Esophagus muscularis mucosa (tissue), 4 donors: ENCODE measurements around the gene CELF2. TPM values are rescaled to one million over a fixed set of nuclear protein-coding genes. Genes with fewer than 3 reads are reported as not detected.

Experiments
- DNase-seq: peaks from one replicate; pipeline ENCODE4 v3.0.0-alpha.2; 2017; ENCODE audit errors: extremely low spot score
- H3K27ac ChIP-seq, 4 donors: fragments of 200-600 bp; sonication (generic); replicated peaks in 1 of 4; 1 replicate in 3 of 4; 2 replicates in 1 of 4; pipeline ENCODE4 v1.5.1; 2016 to 2019; ENCODE audit warnings: mild to moderate bottlenecking in 1 of 4
- H3K27me3 ChIP-seq, 4 donors: fragments of 200-600 bp; sonication (generic); one replicate each; pipeline versions ENCODE4 v1.5.1 to v1.6.0; 2016 to 2019
- H3K36me3 ChIP-seq, 4 donors: fragments of 200-600 bp; sonication (generic); one replicate each; pipeline ENCODE4 v1.5.1; 2016 to 2019
- H3K4me1 ChIP-seq, 4 donors: fragments of 200-600 bp; sonication (generic); one replicate each; pipeline ENCODE4 v1.5.1; 2016 to 2019
- H3K4me3 ChIP-seq, 4 donors: fragments of 200-600 bp; sonication (generic); 1 replicate in 2 of 4; 2 replicates in 2 of 4; pipeline ENCODE4 v1.5.1; 2016 to 2019; ENCODE audit warnings: mild to moderate bottlenecking in 4 of 4, moderate library complexity in 1 of 4
- H3K9me3 ChIP-seq, 4 donors: fragments of 200-600 bp; sonication (generic); 1 replicate in 3 of 4; 2 replicates in 1 of 4; pipeline ENCODE4 v1.5.1; 2016 to 2019
- EP300 ChIP-seq: sonication (generic); formaldehyde crosslinking; IDR thresholded peaks from one replicate; pipeline ENCODE4 v1.6.1; 2017; ENCODE audit warnings: antibody characterized with exemption
- POLR2A ChIP-seq: fragments of 450-650 bp; IDR thresholded peaks from one replicate; pipeline ENCODE4 v1.6.1; 2017; ENCODE audit warnings: antibody characterized with exemption, moderate library complexity, mild to moderate bottlenecking, low read depth
- POLR2AphosphoS5 ChIP-seq, 2 donors: sonication (generic); formaldehyde crosslinking; IDR thresholded peaks; one replicate each; pipeline ENCODE4 v1.6.1; 2017; ENCODE audit warnings: antibody characterized with exemption in 2 of 2
- WGBS: methylation state at CpG from one replicate; pipeline ENCODE4 v1.1.5; 2018; 5-methylcytosine and 5-hydroxymethylcytosine counted together
- intact Hi-C: fragments of 100-400 bp; cut with DNase I; formaldehyde crosslinking; loops from one replicate; pipeline ENCODE4 v1.15.1; 2023
- total RNA-seq, 4 donors: library from RNA; depleted of rRNA; stranded (reverse); fragments of >200 nt; gene quantifications; one replicate each; pipeline versions ENCODE4 v1.1.0 to v1.2.1, GENCODE V29; 2016
- TF ChIP-seq, protein P1 (sequence below), 3 experiments: fragments of 200-600 bp in 2 of 3; fragments of 450-650 bp in 1 of 3; sonication (generic) in 2 of 3; IDR thresholded peaks; one replicate each; pipeline ENCODE4 v1.5.1; 2017 to 2019; ENCODE audit warnings: antibody characterized with exemption in 3 of 3, mild to moderate bottlenecking in 2 of 3, moderate library complexity in 1 of 3

Gene CELF2
- total RNA-seq, 4 donors from 2014 or later: 81.8 to 128 (median 104) TPM

DNA sequence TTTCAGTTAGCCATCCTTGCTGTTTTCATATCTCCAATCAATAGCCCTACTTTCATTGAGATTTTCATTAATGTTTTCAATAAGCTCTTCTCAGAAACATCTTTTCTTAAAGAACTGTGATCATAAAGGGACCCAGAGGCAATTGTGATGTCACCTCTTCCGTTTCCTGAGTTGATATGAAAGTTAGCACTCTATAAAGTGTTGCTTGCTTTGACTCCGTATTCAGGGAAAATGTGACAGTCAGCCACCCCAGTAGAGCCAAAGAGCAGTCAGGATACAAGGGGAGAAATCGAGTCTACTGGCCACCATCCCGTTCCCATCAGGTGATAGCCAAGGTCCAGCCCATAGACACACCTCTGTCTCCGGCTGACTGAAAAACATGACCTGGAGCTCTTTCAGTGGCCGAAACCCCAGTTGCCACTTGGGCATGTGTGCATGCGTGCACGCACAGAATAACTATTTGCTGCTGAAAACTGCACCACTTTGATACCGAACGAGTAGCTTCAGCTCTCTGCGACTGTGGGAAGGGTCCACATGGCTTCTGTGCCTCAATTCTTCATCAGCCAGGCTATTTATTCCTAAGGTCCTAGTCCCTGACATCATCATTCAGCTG, 302.4 kb downstream of the CELF2 start:
- TF ChIP-seq EP300 (no peak), POLR2AphosphoS5 (IDR thresholded peaks at IDR 0.05) (no peak), POLR2A (no peak)
- TF ChIP-seq, protein P1, sequence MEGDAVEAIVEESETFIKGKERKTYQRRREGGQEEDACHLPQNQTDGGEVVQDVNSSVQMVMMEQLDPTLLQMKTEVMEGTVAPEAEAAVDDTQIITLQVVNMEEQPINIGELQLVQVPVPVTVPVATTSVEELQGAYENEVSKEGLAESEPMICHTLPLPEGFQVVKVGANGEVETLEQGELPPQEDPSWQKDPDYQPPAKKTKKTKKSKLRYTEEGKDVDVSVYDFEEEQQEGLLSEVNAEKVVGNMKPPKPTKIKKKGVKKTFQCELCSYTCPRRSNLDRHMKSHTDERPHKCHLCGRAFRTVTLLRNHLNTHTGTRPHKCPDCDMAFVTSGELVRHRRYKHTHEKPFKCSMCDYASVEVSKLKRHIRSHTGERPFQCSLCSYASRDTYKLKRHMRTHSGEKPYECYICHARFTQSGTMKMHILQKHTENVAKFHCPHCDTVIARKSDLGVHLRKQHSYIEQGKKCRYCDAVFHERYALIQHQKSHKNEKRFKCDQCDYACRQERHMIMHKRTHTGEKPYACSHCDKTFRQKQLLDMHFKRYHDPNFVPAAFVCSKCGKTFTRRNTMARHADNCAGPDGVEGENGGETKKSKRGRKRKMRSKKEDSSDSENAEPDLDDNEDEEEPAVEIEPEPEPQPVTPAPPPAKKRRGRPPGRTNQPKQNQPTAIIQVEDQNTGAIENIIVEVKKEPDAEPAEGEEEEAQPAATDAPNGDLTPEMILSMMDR (IDR thresholded peaks at IDR 0.05): no peak
- H3K27me3 ChIP-seq: no peaks in the 10 kb centered on the region
- H3K27ac ChIP-seq: no peak overlapping the region
- H3K9me3 ChIP-seq: no peaks in the 10 kb centered on the region
- 92% methylated on average over 10 of the region's 11 CpGs for WGBS
- peaks cover 40 to 100% (median 75%) of the 10 kb centered on the region in 4 donors for H3K36me3 ChIP-seq
- H3K4me3 ChIP-seq: no peak overlapping the region
- DNase-seq: no peak
- peaks cover 0 to 8% (median 4%) of the 10 kb centered on the region in 4 donors for H3K4me1 ChIP-seq
- intact Hi-C loops: no loop called here

DNA sequence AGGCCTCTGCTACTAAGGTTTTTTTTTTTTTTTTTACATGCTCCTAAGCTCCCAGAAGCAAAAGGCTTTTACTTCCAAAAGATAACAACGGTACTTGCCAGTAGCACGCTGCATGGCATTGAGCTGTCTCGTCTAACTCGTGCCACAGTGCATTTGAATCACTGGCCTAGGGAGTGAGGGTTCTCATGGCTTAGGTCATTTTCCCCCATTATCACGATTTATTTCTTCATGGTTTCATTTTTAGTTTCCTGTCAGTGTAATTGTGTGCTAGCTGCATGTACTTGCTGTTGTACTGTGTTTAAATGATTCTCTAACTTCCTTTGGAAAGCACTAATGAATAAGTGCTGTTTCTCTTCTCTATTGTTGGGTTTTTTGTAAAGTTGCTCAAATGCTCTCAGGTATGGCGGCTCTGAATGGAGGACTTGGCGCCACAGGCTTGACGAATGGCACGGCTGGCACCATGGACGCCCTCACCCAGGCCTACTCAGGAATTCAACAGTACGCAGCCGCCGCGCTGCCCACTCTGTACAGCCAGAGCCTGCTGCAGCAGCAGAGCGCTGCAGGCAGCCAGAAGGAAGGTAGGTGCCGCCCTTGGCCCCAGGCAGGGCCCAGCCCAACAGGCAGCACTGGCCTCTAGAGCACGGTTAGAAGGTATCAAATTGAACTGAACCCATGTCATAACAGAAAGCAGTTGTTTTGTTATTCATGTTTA, 303.3 kb downstream of the CELF2 start:
- H3K27me3 ChIP-seq: no peaks in the 10 kb centered on the region

GRCh38 chr10:11322698-11323097, 305.0 kb downstream of the CELF2 start:
- H3K4me1 ChIP-seq: peaks cover 5 to 14% (median 7%) of the 10 kb centered on the region in 4 donors
- H3K36me3 ChIP-seq: peaks cover 44 to 98% (median 70%) of the 10 kb centered on the region in 4 donors
- intact Hi-C loops: no loop called here
- H3K9me3 ChIP-seq: no peaks in the 10 kb centered on the region
- H3K27ac ChIP-seq: no peak overlapping the region
- no peaks in the 10 kb centered on the region for H3K27me3 ChIP-seq
- TF ChIP-seq EP300 (no peak), POLR2AphosphoS5 (IDR thresholded peaks at IDR 0.05) (no peak), POLR2A (no peak)
- TF ChIP-seq, protein P1 (IDR thresholded peaks at IDR 0.05): no peak
- no peak overlapping the region for H3K4me3 ChIP-seq
- WGBS: 86% methylated on average over 1 of the region's 1 CpG
- no peak for DNase-seq

More for the DNA sequence above, 303.3 kb downstream of the CELF2 start:
- Histone ChIP-seq H3K9me3 (no peaks in the 10 kb centered on the region), H3K27ac (no peak overlapping the region), H3K4me1 (peaks cover 0 to 8% (median 4%) of the 10 kb centered on the region in 4 donors), H3K4me3 (no peak overlapping the region), H3K36me3 (peaks cover 38 to 100% (median 75%) of the 10 kb centered on the region in 4 donors)
- intact Hi-C loops: no loop called here
- 94% methylated on average over 14 of the region's 17 CpGs for WGBS
- no peak for TF ChIP-seq POLR2AphosphoS5 (IDR thresholded peaks at IDR 0.05)
- TF ChIP-seq, protein P1 (IDR thresholded peaks at IDR 0.05): no peak
- TF ChIP-seq POLR2A: no peak
- TF ChIP-seq EP300: no peak
- no peak for DNase-seq

DNA sequence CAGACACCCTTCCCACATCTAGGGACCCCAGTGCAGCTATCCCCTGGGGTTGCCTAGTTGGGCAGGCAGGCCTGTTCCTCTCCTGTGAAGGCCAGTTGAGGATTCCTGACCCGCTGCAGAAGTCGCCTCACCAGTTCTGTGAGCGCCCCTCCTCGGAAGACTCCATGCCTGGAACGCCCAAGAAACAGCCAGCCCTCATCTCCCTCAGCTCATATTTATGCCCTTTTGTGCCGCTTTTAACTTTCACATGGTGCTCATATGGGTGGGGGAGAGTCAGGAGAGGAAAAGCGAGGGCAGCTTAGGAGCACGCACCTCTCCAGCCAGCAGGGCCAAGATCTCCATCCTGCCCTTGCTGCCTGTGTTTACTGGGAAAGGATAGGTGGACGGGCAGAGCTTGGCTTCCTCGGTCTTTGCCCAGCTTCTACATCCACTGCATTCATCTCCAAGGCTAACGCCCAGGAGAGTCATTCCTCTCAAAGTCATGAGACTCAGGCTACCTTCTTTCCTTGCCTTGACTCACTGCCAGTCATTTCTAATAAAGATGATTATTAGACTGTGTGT, 307.2 kb downstream of the CELF2 start:
- Histone ChIP-seq H3K36me3 (peaks cover 32 to 94% (median 53%) of the 10 kb centered on the region in 4 donors), H3K27ac (no peak overlapping the region), H3K27me3 (no peaks in the 10 kb centered on the region), H3K4me1 (peaks cover 17 to 29% (median 24%) of the 10 kb centered on the region in 4 donors), H3K4me3 (no peak overlapping the region), H3K9me3 (no peaks in the 10 kb centered on the region)
- intact Hi-C loops: no loop called here
- DNase-seq: no peak
- 100% methylated on average over 7 of the region's 11 CpGs for WGBS
- TF ChIP-seq POLR2A: no peak
- TF ChIP-seq, protein P1 (IDR thresholded peaks at IDR 0.05): no peak
- no peak for TF ChIP-seq EP300
- no peak for TF ChIP-seq POLR2AphosphoS5 (IDR thresholded peaks at IDR 0.05)
